ENCODE measurements around the gene POLR1E. TPM values are rescaled to one million over a fixed set of nuclear protein-coding genes. Genes with fewer than 3 reads are reported as not detected.

POLR1E gene
- total RNA-seq, 2 experiments from 2014 or later, result 56.7 to 58.0 TPM

GRCh38 chr9:37486616-37487548, 1.1 kb downstream of the POLR1E start:
- intact Hi-C loops (cut with micrococcal nuclease), result loop anchor here (5.0 to 10.0 kb wide), 3 partner anchors 268 to 580 kb away; partner anchors contain the start of genes SHB, SLC25A51 and TRMT10B
- H3K4me3 Mint-ChIP-seq, result peak overlapping the region; percentile 88
- H3K4me1 Mint-ChIP-seq (ENCODE audit: low read depth), result peaks cover 37% of the 10 kb centered on the region
- CTCF ChIA-PET, result interaction anchor here (0.7 to 2.9 kb wide), 5 partner anchors 8 to 107 kb away, joined by 4 to 12 read pairs (median 4); partner anchors contain the start of gene TOMM5
- H3K27ac Mint-ChIP-seq, result peak overlapping the region; percentile 91
- H3K27me3 Mint-ChIP-seq, result peaks cover under 1% of the 10 kb centered on the region
- no peaks in the 10 kb centered on the region for H3K9me3 Mint-ChIP-seq
- POLR2A ChIA-PET, result interaction anchor here (0.9 to 3.5 kb wide), 7 partner anchors 9 to 416 kb away, joined by 3 to 24 read pairs (median 3); partner anchors contain the start of genes TOMM5 and ZBTB5
- H3K36me3 Mint-ChIP-seq, result peaks cover 42% of the 10 kb centered on the region
- DNase-seq, result no peak

- CTCF ChIA-PET, result no interaction called here
- peaks cover 68% of the 10 kb centered on the region for H3K36me3 Mint-ChIP-seq
- H3K4me1 Mint-ChIP-seq (ENCODE audit: low read depth), result peaks cover 29% of the 10 kb centered on the region
- no peaks in the 10 kb centered on the region for H3K9me3 Mint-ChIP-seq
- no peak overlapping the region for H3K4me3 Mint-ChIP-seq
- POLR2A ChIA-PET, result no interaction called here
- H3K27ac Mint-ChIP-seq, result no peak overlapping the region
- H3K27me3 Mint-ChIP-seq, result no peaks in the 10 kb centered on the region
- intact Hi-C loops (cut with micrococcal nuclease), result no loop called here
- no peak for DNase-seq
Observed at GRCh38 chr9:37491939-37492338, 6.2 kb downstream of the POLR1E start.

- DNase-seq, result no peak
- Mint-ChIP-seq H3K36me3 (peaks cover 64% of the 10 kb centered on the region), H3K9me3 (no peaks in the 10 kb centered on the region), H3K27me3 (no peaks in the 10 kb centered on the region), H3K4me1 (ENCODE audit: low read depth) (peaks cover 7% of the 10 kb centered on the region), H3K27ac (no peak overlapping the region), H3K4me3 (no peak overlapping the region)
- CTCF ChIA-PET, result interaction anchor here (1.6 kb wide), 1 partner anchor 9 kb away, joined by 4 read pairs; no protein-coding TSS in a partner anchor
- POLR2A ChIA-PET, result interaction anchor here (0.6 to 1.4 kb wide), 3 partner anchors 8 to 66 kb away, joined by 3 to 4 read pairs (median 3); no protein-coding TSS in a partner anchor
- intact Hi-C loops (cut with micrococcal nuclease), result no loop called here
Observed at GRCh38 chr9:37495571-37495970, 9.8 kb downstream of the POLR1E start.

- Mint-ChIP-seq H3K27ac (no peak overlapping the region), H3K9me3 (no peaks in the 10 kb centered on the region), H3K36me3 (peaks cover 64% of the 10 kb centered on the region), H3K4me1 (ENCODE audit: low read depth) (peaks cover 7% of the 10 kb centered on the region), H3K27me3 (no peaks in the 10 kb centered on the region), H3K4me3 (no peak overlapping the region)
- intact Hi-C loops (cut with micrococcal nuclease), result no loop called here
- ChIA-PET POLR2A (interaction anchor here (1.4 kb wide), 1 partner anchor 9 kb away, joined by 3 read pairs; no protein-coding TSS in a partner anchor), CTCF (interaction anchor here (1.6 kb wide), 1 partner anchor 9 kb away, joined by 4 read pairs; no protein-coding TSS in a partner anchor)
- no peak for DNase-seq
Observed at GRCh38 chr9:37496020-37496419, 10.3 kb downstream of the POLR1E start.

GRCh38 chr9:37497320-37497719, 11.6 kb downstream of the POLR1E start:
- ChIA-PET POLR2A (no interaction called here), CTCF (no interaction called here)
- intact Hi-C loops (cut with micrococcal nuclease), result no loop called here
- Mint-ChIP-seq H3K27ac (no peak overlapping the region), H3K27me3 (no peaks in the 10 kb centered on the region), H3K9me3 (no peaks in the 10 kb centered on the region), H3K4me3 (no peak overlapping the region), H3K36me3 (peaks cover 71% of the 10 kb centered on the region), H3K4me1 (ENCODE audit: low read depth) (peaks cover 3% of the 10 kb centered on the region)
- no peak for DNase-seq

- peaks cover 73% of the 10 kb centered on the region for H3K36me3 Mint-ChIP-seq
- H3K4me1 Mint-ChIP-seq (ENCODE audit: low read depth), result peaks cover 10% of the 10 kb centered on the region
- no peaks in the 10 kb centered on the region for H3K27me3 Mint-ChIP-seq
- ChIA-PET POLR2A (no interaction called here), CTCF (no interaction called here)
- H3K4me3 Mint-ChIP-seq, result no peak overlapping the region
- DNase-seq, result no peak
- H3K9me3 Mint-ChIP-seq, result no peaks in the 10 kb centered on the region
- no peak overlapping the region for H3K27ac Mint-ChIP-seq
- intact Hi-C loops (cut with micrococcal nuclease), result no loop called here
Observed at GRCh38 chr9:37498457-37498856, 12.7 kb downstream of the POLR1E start.

DNA sequence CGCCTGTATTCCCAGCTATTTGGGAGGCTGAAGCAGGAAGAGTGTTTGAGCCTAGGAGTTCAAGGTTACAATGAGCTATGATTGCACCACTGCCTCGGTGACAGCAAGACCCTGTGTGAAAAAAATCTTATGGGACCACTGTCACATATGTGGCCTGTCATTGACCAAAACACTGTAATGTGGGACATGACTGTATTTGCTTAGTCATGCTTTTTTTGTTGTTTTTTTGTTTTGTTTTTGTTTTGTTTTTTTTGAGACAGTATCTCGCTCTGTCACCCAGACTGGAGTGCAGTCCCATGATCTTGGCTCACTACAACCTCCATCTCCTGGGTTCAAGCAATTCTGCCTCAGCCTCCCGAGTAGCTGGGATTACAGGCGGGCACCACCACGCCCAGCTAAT, 13.5 kb downstream of the POLR1E start:
- ChIA-PET POLR2A (no interaction called here), CTCF (no interaction called here)
- DNase-seq, result no peak
- peaks cover 76% of the 10 kb centered on the region for H3K36me3 Mint-ChIP-seq
- H3K4me1 Mint-ChIP-seq (ENCODE audit: low read depth), result peaks cover 16% of the 10 kb centered on the region
- H3K27ac Mint-ChIP-seq, result no peak overlapping the region
- H3K27me3 Mint-ChIP-seq, result no peaks in the 10 kb centered on the region
- intact Hi-C loops (cut with micrococcal nuclease), result no loop called here
- H3K4me3 Mint-ChIP-seq, result no peak overlapping the region
- H3K9me3 Mint-ChIP-seq, result no peaks in the 10 kb centered on the region

- no peaks in the 10 kb centered on the region for H3K27me3 Mint-ChIP-seq
- no peaks in the 10 kb centered on the region for H3K9me3 Mint-ChIP-seq
- CTCF ChIA-PET, result no interaction called here
- peak overlapping the region; percentile 36 for H3K27ac Mint-ChIP-seq
- H3K4me3 Mint-ChIP-seq, result no peak overlapping the region
- intact Hi-C loops (cut with micrococcal nuclease), result no loop called here
- POLR2A ChIA-PET, result no interaction called here
- peaks cover 70% of the 10 kb centered on the region for H3K36me3 Mint-ChIP-seq
- peaks cover 20% of the 10 kb centered on the region for H3K4me1 Mint-ChIP-seq (ENCODE audit: low read depth)
- DNase-seq, result no peak
Observed at GRCh38 chr9:37501957-37502596, 16.3 kb downstream of the POLR1E start.

- Mint-ChIP-seq H3K4me1 (ENCODE audit: low read depth) (peaks cover 20% of the 10 kb centered on the region), H3K4me3 (no peak overlapping the region), H3K36me3 (peaks cover 60% of the 10 kb centered on the region), H3K9me3 (no peaks in the 10 kb centered on the region), H3K27me3 (no peaks in the 10 kb centered on the region), H3K27ac (peak overlapping the region; percentile 72)
- DNase-seq, result peak; percentile 62
- ChIA-PET CTCF (no interaction called here), POLR2A (interaction anchor here (1.1 kb wide), 1 partner anchor 8 kb away, joined by 6 read pairs; no protein-coding TSS in a partner anchor)
- intact Hi-C loops (cut with micrococcal nuclease), result no loop called here
Observed at GRCh38 chr9:37503736-37504135, 18.0 kb downstream of the POLR1E start.

DNA sequence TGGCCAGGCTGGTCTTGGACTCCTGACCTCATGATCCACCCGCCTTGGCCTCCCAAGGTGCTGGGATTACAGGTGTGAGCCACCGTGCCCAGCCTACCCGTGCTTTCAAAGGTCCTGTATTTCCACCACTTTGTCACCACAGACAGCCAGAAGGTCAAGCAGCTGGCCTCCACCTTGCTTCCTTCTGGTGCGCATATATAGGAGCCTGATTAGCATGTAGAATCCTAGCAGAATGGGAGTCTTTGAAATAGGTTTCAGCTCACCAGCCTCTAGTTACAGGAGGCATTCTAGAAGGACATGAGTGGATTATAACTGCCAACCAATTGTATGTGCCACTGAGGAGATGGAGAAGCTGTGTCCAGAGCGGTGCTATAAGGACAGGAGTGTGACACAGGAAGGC, 18.9 kb downstream of the POLR1E start:
- Mint-ChIP-seq H3K4me3 (no peak overlapping the region), H3K27me3 (no peaks in the 10 kb centered on the region), H3K27ac (no peak overlapping the region), H3K4me1 (ENCODE audit: low read depth) (peaks cover 20% of the 10 kb centered on the region), H3K9me3 (no peaks in the 10 kb centered on the region), H3K36me3 (peaks cover 58% of the 10 kb centered on the region)
- DNase-seq, result no peak
- ChIA-PET POLR2A (interaction anchor here (0.6 to 0.9 kb wide), 2 partner anchors 18 to 206 kb away, joined by 3 to 5 read pairs; partner anchors contain the start of gene POLR1E), CTCF (no interaction called here)
- intact Hi-C loops (cut with micrococcal nuclease), result no loop called here

DNA sequence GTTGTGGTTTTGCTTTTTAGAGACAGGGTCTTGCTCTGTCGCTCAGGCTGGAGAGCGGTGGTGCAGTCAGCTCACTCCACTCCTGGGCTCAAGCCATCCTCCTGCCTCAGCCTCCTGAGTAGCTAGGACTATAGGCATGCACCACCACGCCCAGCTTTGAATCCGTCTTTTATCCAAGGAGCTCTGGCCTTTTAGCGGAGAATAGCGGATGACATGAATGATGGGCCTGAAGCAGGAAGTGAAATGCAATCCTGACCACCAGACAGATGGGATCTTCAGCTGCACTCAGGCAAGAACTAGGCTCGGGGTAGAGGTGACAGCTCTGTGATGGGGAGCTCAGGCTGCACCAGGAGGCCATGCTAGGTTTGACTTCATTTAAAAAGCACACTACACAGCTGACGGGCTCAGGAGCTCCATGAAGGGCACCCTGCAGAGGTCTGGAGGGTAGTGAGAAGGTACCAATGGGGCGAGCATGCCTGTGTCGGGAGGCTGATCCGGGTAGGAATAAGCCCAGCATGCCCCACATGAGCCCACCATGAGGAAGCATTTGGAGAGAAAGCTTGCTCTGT, 21.9 kb downstream of the POLR1E start:
- POLR2A ChIA-PET, result no interaction called here

More for the DNA sequence above, 21.9 kb downstream of the POLR1E start:
- Mint-ChIP-seq H3K9me3 (no peaks in the 10 kb centered on the region), H3K27ac (no peak overlapping the region), H3K4me1 (ENCODE audit: low read depth) (peaks cover 20% of the 10 kb centered on the region), H3K4me3 (no peak overlapping the region), H3K27me3 (no peaks in the 10 kb centered on the region), H3K36me3 (peaks cover 35% of the 10 kb centered on the region)
- CTCF ChIA-PET, result no interaction called here
- DNase-seq, result no peak
- intact Hi-C loops (cut with micrococcal nuclease), result no loop called here

All from activated CD4-positive, alpha-beta memory T cell treated with anti-CD3 and anti-CD28 coated beads for 36 hours (primary cell).